HT1080 (cell line): ENCODE data around the gene EPHB3. TPM values are rescaled to one million over a fixed set of nuclear protein-coding genes. Genes with fewer than 3 reads are reported as not detected.

ENCODE experiments used
- DNase-seq: peaks from one replicate; pipeline ENCODE4 v3.0.0-alpha.2; 2015; ENCODE audit warnings: low read depth
- total RNA-seq: library from RNA; depleted of rRNA; stranded (reverse); fragments of >200 nt; shearing (Covaris generic); gene quantifications from 2 replicates; pipeline ENCODE4 v1.2.3, GENCODE V29; 2014

The EPHB3 gene
- total RNA-seq, 1 experiment from 2014 or later = 1.00 TPM

DNA sequence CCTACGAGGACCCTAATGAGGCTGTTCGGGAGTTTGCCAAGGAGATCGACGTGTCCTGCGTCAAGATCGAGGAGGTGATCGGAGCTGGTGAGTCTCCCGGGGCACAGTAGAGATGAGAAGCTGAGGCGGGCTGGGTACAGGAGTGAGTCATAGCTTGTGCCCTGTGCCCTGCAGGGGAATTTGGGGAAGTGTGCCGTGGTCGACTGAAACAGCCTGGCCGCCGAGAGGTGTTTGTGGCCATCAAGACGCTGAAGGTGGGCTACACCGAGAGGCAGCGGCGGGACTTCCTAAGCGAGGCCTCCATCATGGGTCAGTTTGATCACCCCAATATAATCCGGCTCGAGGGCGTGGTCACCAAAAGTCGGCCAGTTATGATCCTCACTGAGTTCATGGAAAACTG is 17.9 kb downstream of the EPHB3 start:
- DNase-seq = no peak

DNA sequence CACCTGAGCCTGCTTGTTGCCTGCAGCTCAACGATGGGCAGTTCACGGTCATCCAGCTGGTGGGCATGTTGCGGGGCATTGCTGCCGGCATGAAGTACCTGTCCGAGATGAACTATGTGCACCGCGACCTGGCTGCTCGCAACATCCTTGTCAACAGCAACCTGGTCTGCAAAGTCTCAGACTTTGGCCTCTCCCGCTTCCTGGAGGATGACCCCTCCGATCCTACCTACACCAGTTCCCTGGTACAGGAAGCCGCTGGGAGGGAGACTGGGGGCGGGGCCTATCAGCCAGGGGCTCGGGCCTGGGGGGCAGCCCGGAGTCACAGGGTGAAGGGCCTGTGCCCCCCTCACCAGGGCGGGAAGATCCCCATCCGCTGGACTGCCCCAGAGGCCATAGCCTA is 18.8 kb downstream of the EPHB3 start:
- DNase-seq = no peak

DNA sequence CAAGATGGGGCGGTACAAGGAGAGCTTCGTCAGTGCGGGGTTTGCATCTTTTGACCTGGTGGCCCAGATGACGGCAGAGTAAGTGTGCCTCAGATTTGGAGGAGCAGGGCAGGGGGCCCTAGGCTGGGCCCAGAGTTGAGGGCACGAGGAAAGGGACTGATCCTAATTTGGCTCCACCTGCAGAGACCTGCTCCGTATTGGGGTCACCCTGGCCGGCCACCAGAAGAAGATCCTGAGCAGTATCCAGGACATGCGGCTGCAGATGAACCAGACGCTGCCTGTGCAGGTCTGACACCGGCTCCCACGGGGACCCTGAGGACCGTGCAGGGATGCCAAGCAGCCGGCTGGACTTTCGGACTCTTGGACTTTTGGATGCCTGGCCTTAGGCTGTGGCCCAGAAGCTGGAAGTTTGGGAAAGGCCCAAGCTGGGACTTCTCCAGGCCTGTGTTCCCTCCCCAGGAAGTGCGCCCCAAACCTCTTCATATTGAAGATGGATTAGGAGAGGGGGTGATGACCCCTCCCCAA is 19.8 kb downstream of the EPHB3 start:
- DNase-seq = no peak

DNA sequence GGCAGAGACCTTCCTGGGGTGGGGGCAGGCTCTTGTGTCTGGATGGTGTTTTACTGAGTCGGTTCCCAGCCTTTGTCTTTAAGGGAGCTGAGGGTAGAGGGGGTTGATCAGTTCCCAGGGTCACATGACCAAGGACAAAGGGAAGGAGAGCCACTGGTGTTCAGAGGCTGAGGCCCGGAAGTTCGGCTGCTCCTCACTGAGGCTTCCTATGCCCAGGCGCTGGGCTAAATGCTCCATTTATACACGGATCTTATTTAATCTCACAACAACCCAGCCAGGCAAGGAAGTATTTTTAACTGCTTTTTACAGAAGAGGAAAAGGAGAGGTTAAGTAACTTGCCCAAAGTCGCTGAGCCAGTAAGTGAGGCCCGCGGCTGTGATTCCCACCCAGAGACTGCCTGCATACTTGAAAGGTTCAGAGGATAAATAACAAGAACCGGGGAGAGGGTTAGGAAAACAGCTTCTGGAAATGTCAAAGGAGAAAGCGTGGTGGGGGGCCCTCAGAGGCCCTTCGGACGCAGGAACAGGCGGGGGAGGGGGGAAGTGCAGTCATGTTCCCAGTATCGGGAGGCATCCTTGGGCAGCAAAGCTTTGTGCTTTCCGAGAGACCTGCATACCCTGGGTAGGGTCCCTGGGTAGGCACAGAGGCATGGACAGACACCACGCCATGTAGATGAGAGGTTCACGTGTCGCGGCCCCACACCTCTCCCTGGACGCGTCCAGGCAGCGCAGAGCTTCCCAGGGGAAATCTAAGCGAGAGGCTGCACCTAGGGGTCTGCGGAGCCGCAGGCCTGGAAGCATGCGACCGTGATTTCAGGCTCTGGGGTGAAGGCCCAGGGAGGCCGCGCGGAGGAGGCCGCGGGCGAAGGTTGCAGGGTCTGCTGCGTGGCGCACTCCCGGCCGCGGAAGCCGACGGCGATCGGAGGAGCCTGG is 21.3 kb downstream of the EPHB3 start:
- DNase-seq = no peak

DNA sequence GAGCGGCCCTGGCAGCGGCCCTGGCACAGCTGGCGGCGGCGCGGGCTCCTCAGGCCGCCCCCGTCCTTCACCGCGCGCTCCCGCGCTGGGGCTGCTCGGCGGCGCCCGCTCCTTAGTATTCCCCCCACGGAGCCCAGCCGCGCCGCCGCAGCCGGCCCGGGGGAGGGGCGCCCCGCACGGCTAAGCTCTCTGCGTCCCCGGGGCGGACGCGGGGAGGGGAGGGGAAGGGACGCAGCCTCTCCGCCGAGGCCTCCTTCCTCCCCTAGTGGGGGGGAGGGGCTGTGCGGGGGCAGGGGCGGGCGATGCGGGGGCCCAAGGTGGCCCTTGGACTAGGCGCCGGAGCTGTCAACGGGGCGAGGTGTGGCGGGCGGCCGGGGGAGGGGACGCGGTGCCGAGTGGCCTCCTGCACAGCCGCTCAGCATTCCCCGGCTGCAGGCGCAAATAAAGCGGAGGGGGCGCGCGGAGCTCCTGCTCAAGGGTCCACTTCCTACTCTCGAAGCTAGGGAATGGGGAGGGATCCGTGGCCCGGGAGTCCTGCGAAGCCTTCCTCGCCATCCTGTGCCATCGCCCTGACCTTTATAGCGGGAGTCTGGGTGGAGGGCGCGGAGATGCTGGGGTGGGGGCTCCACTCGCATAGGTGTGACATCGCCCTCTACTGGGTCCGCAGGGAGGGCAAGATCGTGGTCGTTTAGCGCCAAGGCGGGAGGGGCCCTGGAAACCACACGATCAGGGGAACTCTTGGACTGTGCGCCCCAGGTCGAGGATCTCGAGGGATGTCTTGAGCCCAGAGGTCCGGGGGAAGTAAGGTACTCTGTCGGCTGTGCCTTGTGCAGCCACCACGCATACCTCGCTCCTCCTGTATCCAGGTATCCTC is 22.2 kb downstream of the EPHB3 start:
- DNase-seq = no peak

DNA sequence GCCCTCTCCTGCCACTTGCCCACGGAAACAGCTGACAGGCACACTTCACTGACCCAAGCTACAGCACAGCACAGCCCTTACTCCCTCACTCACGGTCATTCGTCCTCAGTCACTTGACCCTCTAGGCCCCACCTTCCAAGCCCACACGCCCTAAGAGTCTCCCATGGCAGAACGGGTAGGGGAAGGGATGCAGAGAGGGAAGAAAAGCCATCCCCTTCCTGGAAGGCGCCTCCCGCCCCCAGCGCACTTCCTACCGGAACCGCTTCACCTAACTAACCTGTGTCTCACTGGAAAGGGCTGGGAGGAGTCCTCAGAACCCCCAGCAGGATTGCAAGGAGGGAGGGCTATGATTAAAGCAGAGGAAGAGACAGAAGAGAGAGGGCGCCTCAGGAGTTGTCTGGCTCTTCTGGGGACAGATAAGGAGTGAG is 22.9 kb downstream of the EPHB3 start:
- no peak for DNase-seq

DNA sequence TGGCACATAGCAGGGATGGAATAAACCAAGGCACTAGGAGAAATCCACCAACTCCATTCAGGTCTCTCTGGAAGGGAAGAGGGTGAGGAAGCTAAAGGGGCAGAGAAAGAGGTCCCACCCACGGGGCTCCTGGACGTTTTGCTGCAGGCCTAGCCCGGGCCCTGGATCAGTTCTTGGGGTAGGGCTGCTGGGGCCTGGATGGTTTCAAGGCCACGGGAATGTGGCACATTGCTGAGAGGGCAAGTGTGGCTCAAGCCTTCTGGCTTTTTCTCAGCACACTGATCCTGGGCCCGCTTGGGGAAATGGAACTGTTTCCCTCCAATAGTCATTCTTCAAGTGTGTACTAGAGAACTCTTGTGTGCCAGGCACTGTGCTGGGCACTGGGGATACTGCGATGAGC is 24.0 kb downstream of the EPHB3 start:
- no peak for DNase-seq

DNA sequence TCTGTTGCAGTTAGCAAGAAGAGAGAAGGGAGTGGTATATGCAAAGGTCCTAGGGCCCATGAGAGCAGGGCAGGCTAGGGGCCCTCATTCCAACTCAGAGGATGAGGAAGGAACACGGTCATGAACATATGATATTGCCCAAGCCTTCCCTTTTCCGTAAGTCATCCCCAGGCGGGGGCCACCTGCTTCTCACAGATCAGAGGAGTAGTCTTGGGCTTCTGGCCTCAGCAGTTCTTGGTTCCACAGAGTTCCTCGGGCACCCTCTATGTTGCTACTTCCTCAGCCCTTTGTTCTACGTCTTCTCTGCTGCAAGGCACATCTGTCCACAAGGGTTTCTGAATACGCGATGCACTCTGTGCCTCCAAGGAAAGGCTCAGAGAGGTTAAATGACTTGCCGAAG is 25.3 kb downstream of the EPHB3 start:
- no peak for DNase-seq

DNA sequence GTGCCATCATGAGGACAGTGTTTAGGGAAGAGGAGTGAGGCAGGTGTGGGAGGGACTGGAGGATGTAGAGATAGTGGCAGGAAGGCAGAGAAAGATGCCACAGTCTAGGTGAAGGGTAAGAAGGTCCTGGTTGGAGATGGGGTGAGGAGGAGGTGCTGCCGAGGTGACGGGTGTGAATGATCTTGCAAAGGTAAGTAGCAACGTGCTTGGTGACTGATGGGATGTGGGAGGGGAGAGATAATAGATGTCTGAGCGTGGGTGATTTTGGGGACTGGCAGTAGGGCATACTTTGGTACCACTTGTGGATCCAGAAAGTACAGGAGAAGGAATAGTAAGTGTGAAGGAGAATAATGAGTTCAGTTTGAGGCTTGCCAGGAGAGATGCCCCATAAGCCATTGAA is 27.2 kb downstream of the EPHB3 start:
- no peak for DNase-seq

DNA sequence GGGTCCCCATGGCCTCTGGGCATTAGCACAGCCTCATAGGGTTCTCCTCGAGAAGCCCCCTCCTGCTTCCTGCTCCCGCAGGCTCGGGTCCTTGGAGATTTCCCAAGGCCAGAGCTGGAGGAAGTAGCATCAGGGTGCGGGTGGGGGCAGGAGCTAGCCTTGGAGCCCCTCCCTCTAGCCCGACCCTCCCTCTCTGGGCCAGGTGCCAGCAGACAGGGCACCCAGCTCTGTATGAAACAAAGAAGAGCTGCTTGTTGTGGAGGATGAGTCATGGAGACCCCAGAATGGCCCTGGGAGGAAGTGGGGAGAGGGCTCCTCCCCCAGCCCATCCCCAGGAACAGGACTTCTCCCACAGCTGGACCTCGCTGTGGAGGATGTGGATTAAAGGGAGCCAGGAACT is 29.2 kb downstream of the EPHB3 start:
- peak; percentile 83 for DNase-seq

DNA sequence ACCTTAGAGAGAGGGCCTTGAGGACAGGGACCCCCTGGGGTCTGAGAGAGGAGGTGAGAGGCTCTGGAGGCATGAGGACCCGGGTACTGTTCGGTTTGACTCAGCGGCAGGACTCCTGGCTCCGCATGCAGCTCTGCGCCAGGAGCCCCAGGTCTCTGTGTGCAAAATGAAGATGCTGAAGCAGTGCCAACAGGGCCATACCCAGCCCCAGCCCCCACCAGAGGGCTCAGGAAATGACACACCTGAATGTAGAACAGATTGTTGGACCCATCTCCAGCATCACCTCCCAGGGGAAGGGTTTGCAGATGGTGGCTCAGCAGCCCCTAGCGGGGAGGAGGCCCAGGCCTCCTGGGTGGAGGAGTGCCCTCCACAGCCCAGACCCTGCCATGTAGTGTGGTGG is 30.2 kb downstream of the EPHB3 start:
- no peak for DNase-seq

DNA sequence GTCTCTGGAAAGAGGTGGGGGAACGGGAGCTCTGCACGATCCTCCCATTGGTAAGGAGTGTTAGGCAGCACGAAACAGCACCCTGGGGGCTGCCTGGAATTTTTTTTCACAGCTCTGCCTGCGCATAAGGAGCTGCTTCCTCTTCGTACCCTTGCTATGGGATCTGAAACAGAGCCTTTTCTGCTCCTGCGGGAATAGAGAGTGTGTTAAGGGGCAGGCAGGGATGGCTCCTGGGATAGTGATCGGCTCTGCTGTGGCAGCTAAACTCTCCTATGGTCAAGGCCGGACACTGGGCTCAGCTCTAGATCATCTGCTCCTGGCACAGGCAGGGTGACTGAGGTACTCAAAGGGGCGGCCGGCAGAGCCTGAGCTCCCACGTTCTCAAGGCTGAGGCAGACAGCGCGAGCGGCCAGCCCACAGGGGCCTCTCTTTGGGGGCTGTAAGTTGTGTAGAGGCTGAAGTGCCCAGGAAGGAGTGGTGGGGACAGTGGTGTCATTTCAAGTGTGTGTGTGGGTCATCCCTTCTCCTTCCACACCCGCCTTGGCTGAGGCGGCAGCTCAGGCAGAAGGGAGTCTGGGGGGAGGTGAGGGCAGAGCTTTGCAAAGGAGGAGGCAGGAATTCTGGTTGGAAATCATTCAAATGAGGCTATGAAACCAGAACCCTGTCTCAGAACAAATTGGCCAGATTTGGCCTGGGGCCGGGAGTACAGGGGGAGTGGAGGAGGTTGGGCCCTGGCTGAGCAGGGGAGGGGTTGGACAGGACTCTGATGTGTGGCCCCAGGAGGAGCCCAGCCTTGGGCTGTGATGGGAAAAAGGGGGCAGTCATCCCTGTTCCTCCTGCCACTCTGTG is 31.0 kb downstream of the EPHB3 start:
- no peak for DNase-seq

DNA sequence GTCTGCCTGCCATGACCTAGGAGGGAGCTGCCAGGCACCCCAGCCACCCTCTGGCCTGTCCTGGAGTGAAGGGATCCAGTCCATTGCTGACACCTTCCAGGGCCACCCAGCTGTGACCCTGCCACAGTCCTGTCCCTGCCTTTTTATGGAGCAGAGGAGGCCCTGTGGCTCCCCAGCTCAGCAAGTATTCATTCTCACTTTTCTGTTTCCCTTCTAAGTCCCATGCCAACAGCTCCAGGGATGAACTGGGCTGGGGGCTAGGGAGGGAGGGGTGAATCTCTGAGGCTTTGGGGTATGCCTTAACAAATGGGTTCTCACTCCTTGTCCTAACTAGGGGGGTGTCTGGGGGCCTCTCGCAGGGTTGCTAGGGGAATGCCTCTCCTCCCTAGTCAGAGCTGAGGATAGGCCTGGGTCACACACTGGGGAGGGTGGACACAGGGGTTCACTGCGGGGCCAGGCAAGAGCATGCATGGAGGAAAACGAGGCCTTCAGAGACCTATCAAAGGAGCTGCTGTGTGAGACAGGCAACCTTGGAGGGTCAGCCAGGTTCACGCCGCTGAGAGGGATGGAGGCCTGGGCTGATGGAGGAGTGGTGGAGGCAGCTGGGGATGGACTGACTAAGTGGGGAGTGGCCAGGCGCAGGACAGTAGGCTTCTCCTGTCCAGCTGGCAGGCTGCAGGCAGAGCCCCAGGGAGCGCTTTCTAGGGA is 31.8 kb downstream of the EPHB3 start:
- no peak for DNase-seq

DNA sequence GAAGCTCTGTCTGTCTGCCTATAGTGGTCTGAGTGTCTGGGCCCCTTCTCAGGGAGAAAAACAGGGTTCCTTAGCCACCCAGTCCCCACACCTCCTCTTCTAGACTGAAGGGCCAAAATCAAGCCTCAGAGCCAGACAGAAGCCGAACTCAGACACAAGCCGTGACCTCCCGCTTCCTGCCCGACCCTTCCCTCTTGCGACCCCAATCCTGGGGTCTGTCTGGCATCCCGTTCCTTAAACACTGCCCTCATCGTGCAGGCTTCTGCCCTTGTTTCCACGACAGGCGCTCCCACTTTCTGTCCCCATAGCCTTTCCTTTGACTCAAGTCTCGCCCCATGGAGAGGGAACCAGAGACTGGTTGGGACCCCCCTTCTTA is 32.3 kb downstream of the EPHB3 start:
- no peak for DNase-seq

DNA sequence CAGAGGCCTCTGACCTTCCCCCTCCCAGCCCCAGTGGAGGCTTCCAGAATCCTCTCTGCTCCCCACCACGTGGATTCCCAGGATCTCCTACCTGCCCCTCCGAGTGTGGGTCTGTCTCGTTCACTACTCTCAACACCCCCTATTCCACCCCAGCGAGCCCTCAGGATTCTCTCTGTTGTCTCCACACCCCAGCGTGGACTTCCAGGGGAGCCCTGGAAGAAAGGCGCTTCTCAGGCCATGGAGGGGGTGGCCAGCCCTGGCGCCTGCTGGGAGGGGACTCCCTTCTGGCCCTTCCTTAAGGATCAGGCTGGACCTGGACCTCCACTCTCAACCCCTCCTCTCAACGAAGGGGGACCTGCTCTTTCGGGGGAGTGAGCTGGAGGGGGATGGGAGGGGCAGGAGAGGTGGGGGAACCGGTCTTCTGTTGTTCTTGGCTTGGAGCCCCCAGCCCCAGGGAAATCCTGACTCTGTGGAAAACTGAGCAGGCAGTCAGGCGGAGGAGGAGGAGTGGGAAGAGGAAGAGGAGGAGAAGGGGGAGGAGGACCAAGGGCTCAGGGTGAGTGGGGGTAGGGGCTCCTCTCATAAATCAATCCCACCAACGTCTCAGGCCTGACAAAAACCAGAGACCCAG is 32.9 kb downstream of the EPHB3 start:
- no peak for DNase-seq

DNA sequence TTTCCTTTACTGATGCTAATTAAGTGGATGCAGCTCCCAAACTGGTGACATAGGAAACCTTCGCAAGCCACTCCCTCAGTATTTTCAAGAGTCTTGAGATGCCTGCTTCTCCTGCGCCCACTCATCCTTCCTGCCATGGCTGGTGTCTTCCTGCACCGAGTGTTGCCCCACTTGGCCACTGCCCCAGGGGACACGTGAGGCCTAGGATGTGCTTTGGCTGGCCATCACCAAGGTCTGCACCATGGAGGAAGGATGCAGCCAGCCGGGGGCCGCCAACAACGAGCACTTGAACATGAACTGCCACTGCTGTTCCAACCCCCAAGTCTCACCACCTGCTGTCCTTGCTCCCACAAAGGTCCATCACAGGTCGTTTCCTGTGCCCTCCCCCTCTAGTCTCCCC is 34.1 kb downstream of the EPHB3 start:
- DNase-seq = no peak

DNA sequence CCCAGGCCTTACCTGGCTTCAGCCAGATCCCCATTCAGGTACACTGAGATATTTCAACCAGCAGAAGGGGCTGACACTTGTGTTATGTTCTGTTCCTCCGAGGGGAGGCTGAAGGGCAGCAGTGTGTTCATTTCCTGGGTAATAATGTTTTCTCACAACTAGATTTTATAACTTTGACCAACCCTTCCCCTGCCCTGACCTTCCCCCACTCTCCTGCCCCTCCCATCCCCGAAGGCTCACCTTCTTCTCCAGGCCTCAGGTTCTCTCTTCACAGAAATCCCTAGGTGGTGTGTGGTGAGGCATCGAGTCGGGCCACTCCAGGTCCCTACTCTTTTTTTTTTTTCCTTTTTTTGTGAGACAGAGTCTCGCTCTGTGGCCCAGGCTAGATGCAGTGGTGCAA is 34.6 kb downstream of the EPHB3 start:
- DNase-seq = no peak

DNA sequence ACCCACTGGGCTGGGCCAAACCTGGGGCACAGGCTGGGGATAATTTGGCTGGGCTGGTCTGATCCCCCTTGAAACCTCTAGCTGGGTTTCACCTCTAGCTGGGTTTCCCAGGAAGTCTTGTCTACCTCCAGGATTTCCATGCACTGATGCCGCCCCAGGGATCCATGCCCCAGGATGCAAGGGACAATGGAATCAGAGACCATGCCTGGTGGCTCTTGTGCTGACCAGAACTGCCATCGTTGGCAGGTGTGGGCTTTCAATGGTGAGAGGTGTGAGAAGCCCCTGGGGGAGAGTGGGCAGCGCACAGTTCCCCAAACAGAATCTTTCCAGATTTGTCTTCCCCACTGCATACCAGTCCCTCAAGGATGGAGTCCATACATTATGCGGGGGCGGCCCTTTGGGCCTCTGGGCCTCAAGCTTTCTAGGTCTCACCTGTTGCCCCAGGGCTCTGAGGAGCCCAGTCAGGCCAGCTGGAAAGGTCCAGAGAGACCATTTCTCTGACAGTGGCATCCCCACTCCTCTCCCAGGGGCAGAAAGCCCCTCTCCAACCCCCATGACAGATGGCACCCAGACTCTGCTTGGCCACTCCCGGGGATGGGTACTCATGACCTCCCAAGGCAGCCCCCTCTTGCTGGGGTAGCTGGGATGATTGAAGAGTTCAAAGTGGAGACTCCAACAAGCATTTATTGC is 35.4 kb downstream of the EPHB3 start:
- DNase-seq = no peak

DNA sequence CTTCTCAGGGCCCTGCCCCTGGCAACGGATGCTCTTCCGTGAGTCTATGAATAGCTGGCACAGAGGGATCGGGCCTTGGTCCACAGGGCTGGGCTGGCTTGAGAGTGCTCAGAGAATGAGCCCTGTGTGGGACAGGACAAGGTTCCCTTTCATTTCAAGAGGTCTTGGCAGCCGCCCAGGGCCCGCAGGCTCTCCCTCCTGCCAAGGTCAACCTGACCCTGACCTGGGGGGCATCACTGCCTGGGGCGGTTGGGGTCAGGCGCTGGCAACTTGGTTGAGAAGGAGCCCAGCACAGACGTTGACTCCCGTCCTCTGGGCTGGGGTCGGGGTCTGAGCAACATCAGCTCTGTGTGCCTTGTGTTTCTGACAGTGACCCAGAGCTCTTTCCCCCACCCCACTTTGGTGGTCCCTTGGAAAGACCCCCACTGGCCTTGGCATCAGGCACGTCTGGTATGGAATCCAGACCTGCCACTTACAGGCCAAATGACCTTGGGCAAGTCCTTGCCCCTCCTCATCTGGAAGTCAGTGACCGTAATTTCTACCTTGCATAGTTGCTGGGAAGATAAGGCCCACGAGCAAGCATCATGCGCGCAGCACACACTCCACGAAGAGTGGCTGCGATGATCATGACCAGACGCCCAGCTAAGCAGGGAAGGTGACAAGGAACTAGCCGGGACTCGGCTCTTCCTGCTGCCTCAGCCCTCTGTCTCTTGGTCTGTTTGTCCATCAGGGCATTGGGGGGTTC is 36.4 kb downstream of the EPHB3 start:
- no peak for DNase-seq
